ENCODE measurements around the gene ZNF423. TPM values are rescaled to one million over a fixed set of nuclear protein-coding genes. Genes with fewer than 3 reads are reported as not detected.

Gene ZNF423
- polyA plus RNA-seq, 1 of the 3 experiments (the other 2 are of a cell fraction): 1.2 TPM

DNA sequence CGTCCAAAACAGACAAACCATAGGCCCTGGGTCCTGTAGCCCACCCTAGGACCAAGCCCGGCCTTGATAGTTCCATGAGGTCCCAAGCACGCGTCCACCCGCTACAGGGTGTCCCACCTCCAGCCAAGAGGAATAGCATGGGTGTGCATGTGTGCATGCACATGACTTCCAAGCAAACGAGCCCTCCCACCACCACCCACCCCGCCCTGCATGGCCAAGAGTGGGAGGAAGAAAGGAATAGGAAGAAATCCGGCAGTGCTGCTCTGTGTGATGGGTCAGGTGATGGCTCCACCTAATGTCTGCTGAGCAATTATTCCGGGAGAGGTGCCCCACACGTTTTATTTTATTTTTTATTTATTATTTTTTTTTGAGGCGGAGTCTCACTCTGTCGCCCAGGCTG is 184.6 kb downstream of the ZNF423 start:
- no peak for DNase-seq
- Histone ChIP-seq H3K4me2 (no peak overlapping the region), H2AFZ (ENCODE audit: low read depth) (no peak overlapping the region), H3K9me3 (no peaks in the 10 kb centered on the region), H3K4me1 (ENCODE audit: control insufficient read depth in 1 of 2, insufficient read depth in 2 of 2, low read depth in 1 of 2, low read length in 1 of 2) (peaks cover 0 to 49% of the 10 kb centered on the region in 2 experiments; a peak in 1 of 4 replicates), H3K9ac (no peak overlapping the region), H3K27ac (ENCODE audit: low read depth in 2 of 2, low read length in 1 of 2) (no peak overlapping the region), H3K36me3 (replicated peaks in 1 of 2; ENCODE audit: control insufficient read depth in 1 of 2, insufficient read depth in 2 of 2, low read length in 1 of 2) (no peaks in the 10 kb centered on the region), H3K79me2 (ENCODE audit: insufficient read depth) (no peaks in the 10 kb centered on the region), H3K9me2 (no peaks in the 10 kb centered on the region), H4K20me1 (ENCODE audit: insufficient read depth) (no peaks in the 10 kb centered on the region), H3F3A (replicated peaks; ENCODE audit: insufficient read depth) (no peaks in the 10 kb centered on the region), H3K27me3 (ENCODE audit: insufficient read depth) (no peaks in the 10 kb centered on the region), H3K4me3 (ENCODE audit: low read depth in 2 of 2, low read length in 1 of 2) (no peak overlapping the region)
- no peak for TF ChIP-seq CHD2 (IDR thresholded peaks at IDR 0.05; ENCODE audit: low read length, partially characterized antibody)
- TF ChIP-seq GABPA (IDR thresholded peaks at IDR 0.05; ENCODE audit: low read depth): no peak
- TF ChIP-seq, protein P1, sequence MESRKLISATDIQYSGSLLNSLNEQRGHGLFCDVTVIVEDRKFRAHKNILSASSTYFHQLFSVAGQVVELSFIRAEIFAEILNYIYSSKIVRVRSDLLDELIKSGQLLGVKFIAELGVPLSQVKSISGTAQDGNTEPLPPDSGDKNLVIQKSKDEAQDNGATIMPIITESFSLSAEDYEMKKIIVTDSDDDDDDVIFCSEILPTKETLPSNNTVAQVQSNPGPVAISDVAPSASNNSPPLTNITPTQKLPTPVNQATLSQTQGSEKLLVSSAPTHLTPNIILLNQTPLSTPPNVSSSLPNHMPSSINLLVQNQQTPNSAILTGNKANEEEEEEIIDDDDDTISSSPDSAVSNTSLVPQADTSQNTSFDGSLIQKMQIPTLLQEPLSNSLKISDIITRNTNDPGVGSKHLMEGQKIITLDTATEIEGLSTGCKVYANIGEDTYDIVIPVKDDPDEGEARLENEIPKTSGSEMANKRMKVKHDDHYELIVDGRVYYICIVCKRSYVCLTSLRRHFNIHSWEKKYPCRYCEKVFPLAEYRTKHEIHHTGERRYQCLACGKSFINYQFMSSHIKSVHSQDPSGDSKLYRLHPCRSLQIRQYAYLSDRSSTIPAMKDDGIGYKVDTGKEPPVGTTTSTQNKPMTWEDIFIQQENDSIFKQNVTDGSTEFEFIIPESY (IDR thresholded peaks at IDR 0.05; ENCODE audit: borderline replicate concordance, low read depth): no peak
- TF ChIP-seq EP300 (IDR thresholded peaks at IDR 0.05; ENCODE audit: borderline replicate concordance in 1 of 2, low read depth in 1 of 2, low read length in 1 of 2): no peak
- no peak for TF ChIP-seq SMC3 (IDR thresholded peaks at IDR 0.05; ENCODE audit: low read depth, low read length)
- ChIA-PET CTCF (no interaction called here), POLR2A (no interaction called here)
- 49% methylated on average over 7 of the region's 12 CpGs for WGBS (ENCODE audit: low lambda C conversion rate)

DNA sequence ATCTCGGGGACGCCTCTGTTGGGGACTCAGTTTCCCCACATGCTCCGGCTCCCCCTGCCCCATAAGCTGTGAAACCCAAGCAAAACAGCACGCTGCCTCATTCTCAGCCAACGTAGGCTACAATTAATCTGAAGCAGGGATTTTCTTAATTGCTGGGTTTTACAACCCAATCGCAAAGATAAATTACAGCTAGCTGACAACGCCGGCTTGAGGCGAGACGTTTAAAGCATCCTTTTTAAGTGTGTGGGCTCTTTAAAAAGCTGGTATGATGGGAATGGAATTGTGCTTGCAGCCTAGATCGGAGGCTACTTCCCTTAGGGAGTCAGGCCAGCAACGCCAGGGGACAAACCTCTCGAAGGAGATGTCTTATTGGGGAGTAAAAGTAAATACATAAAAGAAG is 185.3 kb downstream of the ZNF423 start:
- POLR2A ChIA-PET: interaction anchor here (0.6 kb wide), 1 partner anchor 26 kb away, joined by 3 read pairs; no protein-coding TSS in a partner anchor
- CTCF ChIA-PET: no interaction called here

DNA sequence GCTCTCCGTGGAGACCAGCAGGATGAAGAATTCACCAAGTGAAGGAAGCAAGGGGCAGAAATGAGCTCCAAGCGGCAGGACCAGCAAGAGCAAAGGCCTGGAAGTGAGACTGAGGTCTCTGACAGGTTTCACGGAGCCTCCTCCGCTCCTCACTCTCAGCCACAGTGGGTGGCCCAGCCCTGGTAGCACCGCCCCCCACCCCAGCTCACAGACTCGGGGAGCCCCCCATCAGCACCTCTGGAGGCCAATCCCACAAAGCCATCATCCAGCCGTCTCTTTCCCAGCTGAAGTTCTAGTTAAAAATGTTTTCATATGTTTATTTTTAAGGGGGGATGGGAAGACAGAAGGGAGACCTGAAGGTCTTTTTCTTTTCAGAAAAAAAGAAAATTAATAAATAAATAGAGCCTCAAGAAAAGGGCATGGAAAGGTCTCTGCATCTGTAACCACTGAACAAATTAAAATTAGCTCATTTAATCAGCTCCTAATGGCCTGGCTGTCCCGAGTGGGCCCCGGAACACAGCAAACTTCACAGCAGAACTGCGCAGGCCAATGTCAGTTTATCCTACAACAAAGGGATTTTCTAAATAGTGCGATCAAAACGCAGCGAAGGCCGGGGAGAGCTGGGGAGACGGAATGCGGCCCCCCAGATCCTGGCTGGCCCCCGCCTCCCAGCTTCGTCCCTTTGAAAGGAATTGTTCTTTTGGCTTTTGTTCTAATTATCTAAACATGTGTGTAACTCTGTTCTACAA is 190.3 kb downstream of the ZNF423 start:
- H3K9ac ChIP-seq: no peak overlapping the region
- H3K4me1 ChIP-seq (ENCODE audit: control insufficient read depth in 1 of 2, insufficient read depth in 2 of 2, low read depth in 1 of 2, low read length in 1 of 2): peaks cover 0 to 65% of the 10 kb centered on the region in 2 experiments; a peak in 2 of 4 replicates
- no peaks in the 10 kb centered on the region for H3F3A ChIP-seq (replicated peaks; ENCODE audit: insufficient read depth)
- H3K27me3 ChIP-seq (ENCODE audit: insufficient read depth): no peaks in the 10 kb centered on the region
- no peak for TF ChIP-seq EZH2phosphoT487 (IDR thresholded peaks at IDR 0.05; ENCODE audit: borderline replicate concordance, low read depth)
- H3K27ac ChIP-seq (ENCODE audit: low read depth in 2 of 2, low read length in 1 of 2): peak overlapping the region in 1 of 2 experiments; percentile 99; a peak in 2 of 4 replicates
- H3K79me2 ChIP-seq (ENCODE audit: insufficient read depth): no peaks in the 10 kb centered on the region
- DNase-seq: no peak
- no peaks in the 10 kb centered on the region for H3K9me3 ChIP-seq
- WGBS (ENCODE audit: low lambda C conversion rate): 77% methylated on average over 18 of the region's 18 CpGs
- POLR2A ChIA-PET: interaction anchor here (1.0 to 1.5 kb wide), 4 partner anchors 15 to 191 kb away, joined by 3 to 5 read pairs (median 4); partner anchors contain the start of gene ZNF423
- H3K9me2 ChIP-seq: no peaks in the 10 kb centered on the region
- H2AFZ ChIP-seq (ENCODE audit: low read depth): no peak overlapping the region
- H3K36me3 ChIP-seq (replicated peaks in 1 of 2; ENCODE audit: control insufficient read depth in 1 of 2, insufficient read depth in 2 of 2, low read length in 1 of 2): no peaks in the 10 kb centered on the region
- no peaks in the 10 kb centered on the region for H4K20me1 ChIP-seq (ENCODE audit: insufficient read depth)
- H3K4me3 ChIP-seq (ENCODE audit: low read depth in 2 of 2, low read length in 1 of 2): no peak overlapping the region
- H3K4me2 ChIP-seq: no peak overlapping the region
- CTCF ChIA-PET: interaction anchor here (0.6 to 2.1 kb wide), 17 partner anchors 10 to 257 kb away, joined by 3 to 6 read pairs (median 3); no protein-coding TSS in a partner anchor

More for the DNA sequence above, 185.3 kb downstream of the ZNF423 start:
- H3K4me3 ChIP-seq (ENCODE audit: low read depth in 2 of 2, low read length in 1 of 2): no peak overlapping the region
- no peak overlapping the region for H3K4me2 ChIP-seq
- H3K36me3 ChIP-seq (replicated peaks in 1 of 2; ENCODE audit: control insufficient read depth in 1 of 2, insufficient read depth in 2 of 2, low read length in 1 of 2): no peaks in the 10 kb centered on the region
- no peaks in the 10 kb centered on the region for H3K9me3 ChIP-seq
- no peak overlapping the region for H3K27ac ChIP-seq (ENCODE audit: low read depth in 2 of 2, low read length in 1 of 2)
- H3F3A ChIP-seq (replicated peaks; ENCODE audit: insufficient read depth): no peaks in the 10 kb centered on the region
- no peaks in the 10 kb centered on the region for H3K79me2 ChIP-seq (ENCODE audit: insufficient read depth)
- H3K4me1 ChIP-seq (ENCODE audit: control insufficient read depth in 1 of 2, insufficient read depth in 2 of 2, low read depth in 1 of 2, low read length in 1 of 2): peaks cover 0 to 53% of the 10 kb centered on the region in 2 experiments; a peak in 1 of 4 replicates
- H3K9ac ChIP-seq: no peak overlapping the region
- H4K20me1 ChIP-seq (ENCODE audit: insufficient read depth): no peaks in the 10 kb centered on the region
- 60% methylated on average over 12 of the region's 13 CpGs for WGBS (ENCODE audit: low lambda C conversion rate)
- H2AFZ ChIP-seq (ENCODE audit: low read depth): no peak overlapping the region
- DNase-seq: no peak
- no peaks in the 10 kb centered on the region for H3K27me3 ChIP-seq (ENCODE audit: insufficient read depth)
- TF ChIP-seq RXRA (IDR thresholded peaks at IDR 0.05; ENCODE audit: borderline replicate concordance, low read depth) (no peak), FOSL2 (IDR thresholded peaks at IDR 0.05; ENCODE audit: borderline replicate concordance, low read depth) (no peak), NRF1 (IDR thresholded peaks at IDR 0.05; ENCODE audit: low read depth, low read length) (no peak), MXI1 (IDR thresholded peaks at IDR 0.05; ENCODE audit: low read depth, low read length) (no peak)
- H3K9me2 ChIP-seq: no peaks in the 10 kb centered on the region
